Activated naive CD4-positive, alpha-beta T cell treated with anti-CD3 and anti-CD28 coated beads for 36 hours (primary cell): Measurements from ENCODE around the gene SVOP. TPM values are rescaled to one million over a fixed set of nuclear protein-coding genes. Genes with fewer than 3 reads are reported as not detected.
"Not testable (repeated sequence)": the region's sequence is repeated elsewhere in the genome, so short reads cannot be mapped to it uniquely, and the experiment has no call there.

Experiments used
- CTCF ChIA-PET: fragments of 350-600 bp; sonication (Branson Sonifier 250); formaldehyde crosslinking; loops from one replicate; lab custom pipeline; 2021; ENCODE audit warnings: antibody characterized with exemption; lab: Charles Lee
- DNase-seq: peaks from one replicate; pipeline ENCODE4 v3.0.0-alpha.2; 2020
- H3K27ac Mint-ChIP-seq: one replicate; pipeline ENCODE4 v1.8.0; 2021; ENCODE audit warnings: mild to moderate bottlenecking, mixed read lengths
- H3K27me3 Mint-ChIP-seq: one replicate; pipeline ENCODE4 v1.8.0; 2021; ENCODE audit warnings: low read depth, mixed read lengths
- H3K36me3 Mint-ChIP-seq: one replicate; pipeline ENCODE4 v1.8.0; 2021; ENCODE audit warnings: low read depth, mixed read lengths
- H3K4me1 Mint-ChIP-seq: one replicate; pipeline ENCODE4 v1.8.0; 2021; ENCODE audit warnings: low read depth, mixed read lengths
- H3K4me3 Mint-ChIP-seq: one replicate; pipeline ENCODE4 v1.8.0; 2021; ENCODE audit warnings: mild to moderate bottlenecking, moderate library complexity, mixed read lengths
- H3K9me3 Mint-ChIP-seq: one replicate; pipeline ENCODE4 v1.8.0; 2021; ENCODE audit warnings: mixed read lengths
- intact Hi-C: fragments of 100-400 bp; cut with micrococcal nuclease; formaldehyde crosslinking; loops from one replicate; pipeline ENCODE4 v1.15.1; 2023
- total RNA-seq, 2 experiments: library from RNA; stranded (reverse); gene quantifications; one replicate each; pipeline ENCODE4 v1.2.3, GENCODE V29; 2021

Gene SVOP
- total RNA-seq, 2 experiments from 2014 or later = not detected

- Mint-ChIP-seq H3K36me3 (peaks cover 4% of the 10 kb centered on the region), H3K4me1 (peaks cover 8% of the 10 kb centered on the region), H3K9me3 (no peaks in the 10 kb centered on the region), H3K4me3 (peak within 1 kb of the TSS; percentile 84), H3K27me3 (no peaks in the 10 kb centered on the region), H3K27ac (peak within 1 kb of the TSS; percentile 96)
- DNase-seq = peak; percentile 87
- CTCF ChIA-PET = interaction anchor here (0.6 to 4.2 kb wide), 3 partner anchors 41 to 945 kb away, joined by 3 to 27 read pairs (median 3); partner anchors contain the start of gene ALKBH2
- intact Hi-C loops = loop anchor here (1.0 to 2.0 kb wide), 10 partner anchors 41 to 521 kb away; partner anchors contain the start of genes ALKBH2, CORO1C, KCTD10 and MMAB
Measured at GRCh38 chr12:109052414-109053323, 31.8 kb upstream of the SVOP start, which contains the start of gene USP30. Gene USP30, plus strand, starts transcription at chr12:109052576. Its CDS starts 103 bp downstream, at chr12:109052679.

GRCh38 chr12:109052097-109052413, 31.2 kb upstream of the SVOP start:
- peaks cover 8% of the 10 kb centered on the region for H3K4me1 Mint-ChIP-seq
- peak overlapping the region; percentile 96 for H3K27ac Mint-ChIP-seq
- DNase-seq = no peak
- no peaks in the 10 kb centered on the region for H3K9me3 Mint-ChIP-seq
- H3K27me3 Mint-ChIP-seq = no peaks in the 10 kb centered on the region
- intact Hi-C loops = loop anchor here (1.0 to 2.0 kb wide), 6 partner anchors 41 to 425 kb away; partner anchors contain the start of genes ALKBH2, CORO1C, KCTD10 and UBE3B
- peaks cover 4% of the 10 kb centered on the region for H3K36me3 Mint-ChIP-seq
- CTCF ChIA-PET = interaction anchor here (0.6 kb wide), 1 partner anchor 946 kb away, joined by 3 read pairs; no protein-coding TSS in a partner anchor
- peak overlapping the region; percentile 84 for H3K4me3 Mint-ChIP-seq

GRCh38 chr12:109049794-109050193, 28.9 kb upstream of the SVOP start:
- H3K27ac Mint-ChIP-seq, H3K27me3 Mint-ChIP-seq, CTCF ChIA-PET, DNase-seq, H3K9me3 Mint-ChIP-seq, H3K4me3 Mint-ChIP-seq, intact Hi-C loops, H3K36me3 Mint-ChIP-seq, H3K4me1 Mint-ChIP-seq: not testable (repeated sequence)

GRCh38 chr12:109048706-109049105, 27.8 kb upstream of the SVOP start:
- DNase-seq, H3K4me3 Mint-ChIP-seq, H3K4me1 Mint-ChIP-seq, intact Hi-C loops, H3K27ac Mint-ChIP-seq, H3K9me3 Mint-ChIP-seq, H3K36me3 Mint-ChIP-seq, H3K27me3 Mint-ChIP-seq, CTCF ChIA-PET: not testable (repeated sequence)

GRCh38 chr12:109047081-109047805, 26.4 kb upstream of the SVOP start:
- no peak overlapping the region for H3K27ac Mint-ChIP-seq
- peaks cover 3% of the 10 kb centered on the region for H3K4me1 Mint-ChIP-seq
- no peak for DNase-seq
- CTCF ChIA-PET = no interaction called here
- H3K27me3 Mint-ChIP-seq = no peaks in the 10 kb centered on the region
- intact Hi-C loops = no loop called here
- peaks cover 1% of the 10 kb centered on the region for H3K36me3 Mint-ChIP-seq
- H3K4me3 Mint-ChIP-seq = no peak overlapping the region
- no peaks in the 10 kb centered on the region for H3K9me3 Mint-ChIP-seq

GRCh38 chr12:109044241-109044640, 23.4 kb upstream of the SVOP start:
- intact Hi-C loops = no loop called here
- CTCF ChIA-PET = no interaction called here
- H3K27me3 Mint-ChIP-seq = peaks cover 6% of the 10 kb centered on the region
- no peak overlapping the region for H3K4me3 Mint-ChIP-seq
- H3K4me1 Mint-ChIP-seq = no peaks in the 10 kb centered on the region
- no peak overlapping the region for H3K27ac Mint-ChIP-seq
- no peaks in the 10 kb centered on the region for H3K36me3 Mint-ChIP-seq
- no peaks in the 10 kb centered on the region for H3K9me3 Mint-ChIP-seq
- DNase-seq = no peak

- Mint-ChIP-seq H3K4me1 (no peaks in the 10 kb centered on the region), H3K9me3 (peaks cover 11% of the 10 kb centered on the region), H3K27me3 (peaks cover 6% of the 10 kb centered on the region), H3K4me3 (no peak overlapping the region), H3K36me3 (no peaks in the 10 kb centered on the region), H3K27ac (no peak overlapping the region)
- intact Hi-C loops = no loop called here
- no peak for DNase-seq
- CTCF ChIA-PET = no interaction called here
Measured at GRCh38 chr12:109036975-109037374, 16.1 kb upstream of the SVOP start.

- no peak for DNase-seq
- Mint-ChIP-seq H3K4me1 (no peaks in the 10 kb centered on the region), H3K9me3 (peaks cover 11% of the 10 kb centered on the region), H3K36me3 (no peaks in the 10 kb centered on the region), H3K27ac (no peak overlapping the region), H3K4me3 (no peak overlapping the region), H3K27me3 (no peaks in the 10 kb centered on the region)
- intact Hi-C loops = no loop called here
- CTCF ChIA-PET = no interaction called here
Measured at GRCh38 chr12:109033239-109034196, 12.7 kb upstream of the SVOP start.

- Mint-ChIP-seq H3K4me3 (no peak overlapping the region), H3K27me3 (peaks cover 3% of the 10 kb centered on the region), H3K9me3 (no peaks in the 10 kb centered on the region), H3K27ac (no peak overlapping the region), H3K4me1 (no peaks in the 10 kb centered on the region), H3K36me3 (no peaks in the 10 kb centered on the region)
- no peak for DNase-seq
- intact Hi-C loops = no loop called here
- CTCF ChIA-PET = no interaction called here
Measured at GRCh38 chr12:109029411-109029810, 8.5 kb upstream of the SVOP start.

GRCh38 chr12:109028624-109029023, 7.8 kb upstream of the SVOP start:
- H3K4me1 Mint-ChIP-seq, H3K36me3 Mint-ChIP-seq, H3K27ac Mint-ChIP-seq, DNase-seq, intact Hi-C loops, CTCF ChIA-PET, H3K27me3 Mint-ChIP-seq, H3K9me3 Mint-ChIP-seq, H3K4me3 Mint-ChIP-seq: not testable (repeated sequence)

- intact Hi-C loops = no loop called here
- CTCF ChIA-PET = no interaction called here
- Mint-ChIP-seq H3K9me3 (no peaks in the 10 kb centered on the region), H3K4me3 (no peak overlapping the region), H3K36me3 (no peaks in the 10 kb centered on the region), H3K4me1 (no peaks in the 10 kb centered on the region), H3K27me3 (peaks cover 4% of the 10 kb centered on the region), H3K27ac (no peak overlapping the region)
- DNase-seq = no peak
Measured at GRCh38 chr12:109027767-109028166, 6.9 kb upstream of the SVOP start.
